Measurements from ENCODE around the gene SREBF2.

DNA sequence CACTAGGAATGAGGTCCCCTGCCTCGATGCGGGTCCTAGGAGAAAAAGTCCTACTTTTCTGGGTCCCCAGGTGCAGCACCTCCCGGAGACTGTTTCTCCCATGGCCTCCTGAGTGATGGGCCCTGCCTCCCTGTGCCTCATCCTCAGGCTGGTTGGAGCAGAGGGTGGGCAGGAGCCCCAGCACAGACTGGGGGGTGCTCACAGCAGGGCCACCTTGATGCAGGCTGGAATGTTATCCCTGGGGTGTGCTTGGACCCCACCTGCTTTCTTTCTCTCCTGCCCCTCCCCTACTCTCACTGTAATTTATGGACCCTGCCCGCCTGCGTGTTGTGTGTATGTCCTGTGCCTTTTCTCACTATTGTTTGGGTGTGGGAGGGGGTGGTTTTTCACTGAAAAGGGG, 73.9 kb downstream of the SREBF2 start:
- TF ChIP-seq POLR2AphosphoS5 (IDR thresholded peaks at IDR 0.05; ENCODE audit: low read depth, low read length) (no peak), FOXP2 (optimal IDR thresholded peaks at IDR 0.05; ENCODE audit: borderline replicate concordance, extremely low read depth, extremely low read length, insufficient read depth) (no peak), SIN3A (IDR thresholded peaks at IDR 0.05; ENCODE audit: borderline replicate concordance, insufficient read depth, low read length) (no peak), REST (IDR thresholded peaks at IDR 0.05; ENCODE audit: insufficient read depth in 1 of 2, low read depth in 2 of 2, low read length in 2 of 2) (no peak)

All from PFSK-1 (cell line).